ENCODE measurements around the gene MAPK12.

DNA sequence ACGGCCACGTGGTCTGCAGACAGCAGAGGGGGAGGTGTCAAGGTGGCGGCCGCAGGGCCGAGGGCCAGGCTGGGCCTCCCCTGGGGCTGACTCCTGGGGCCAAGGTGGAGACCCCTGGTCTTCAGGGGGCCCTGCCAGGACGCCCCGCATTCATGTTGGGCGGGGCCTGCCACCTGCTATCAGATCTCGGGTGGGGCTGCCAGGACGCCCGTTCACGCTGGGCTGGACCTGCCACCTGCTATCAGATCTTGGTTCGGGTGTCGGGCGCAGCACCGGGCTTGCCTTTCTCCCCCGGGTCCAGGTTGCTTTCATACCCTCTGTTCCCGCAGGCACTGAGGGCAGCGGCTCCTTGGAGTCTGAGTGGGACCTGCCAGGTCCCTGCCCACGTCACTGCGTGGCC lies 24.8 kb upstream of the MAPK12 start:
- TF ChIP-seq, protein P1, sequence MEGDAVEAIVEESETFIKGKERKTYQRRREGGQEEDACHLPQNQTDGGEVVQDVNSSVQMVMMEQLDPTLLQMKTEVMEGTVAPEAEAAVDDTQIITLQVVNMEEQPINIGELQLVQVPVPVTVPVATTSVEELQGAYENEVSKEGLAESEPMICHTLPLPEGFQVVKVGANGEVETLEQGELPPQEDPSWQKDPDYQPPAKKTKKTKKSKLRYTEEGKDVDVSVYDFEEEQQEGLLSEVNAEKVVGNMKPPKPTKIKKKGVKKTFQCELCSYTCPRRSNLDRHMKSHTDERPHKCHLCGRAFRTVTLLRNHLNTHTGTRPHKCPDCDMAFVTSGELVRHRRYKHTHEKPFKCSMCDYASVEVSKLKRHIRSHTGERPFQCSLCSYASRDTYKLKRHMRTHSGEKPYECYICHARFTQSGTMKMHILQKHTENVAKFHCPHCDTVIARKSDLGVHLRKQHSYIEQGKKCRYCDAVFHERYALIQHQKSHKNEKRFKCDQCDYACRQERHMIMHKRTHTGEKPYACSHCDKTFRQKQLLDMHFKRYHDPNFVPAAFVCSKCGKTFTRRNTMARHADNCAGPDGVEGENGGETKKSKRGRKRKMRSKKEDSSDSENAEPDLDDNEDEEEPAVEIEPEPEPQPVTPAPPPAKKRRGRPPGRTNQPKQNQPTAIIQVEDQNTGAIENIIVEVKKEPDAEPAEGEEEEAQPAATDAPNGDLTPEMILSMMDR (IDR thresholded peaks at IDR 0.05): no peak
- no peak for TF ChIP-seq EZH2 (IDR thresholded peaks at IDR 0.05; ENCODE audit: borderline replicate concordance, insufficient read depth, low read depth, low read length, poor library complexity, severe bottlenecking)

All from B cell (primary cell).